Breast epithelium (tissue), 3 donors: Measurements from ENCODE around the gene HPCAL4.

Experiments used
- POLR2A ChIP-seq: fragments of 450-650 bp; IDR thresholded peaks from one replicate; pipeline ENCODE4 v1.6.1; 2016; ENCODE audit warnings: antibody characterized with exemption, mild to moderate bottlenecking, moderate library complexity
- TF ChIP-seq, protein P1 (sequence below), 3 donors: fragments of 450-650 bp; IDR thresholded peaks; one replicate each; pipeline ENCODE4 v1.5.1; 2016 to 2017; ENCODE audit warnings: antibody characterized with exemption in 3 of 3, mild to moderate bottlenecking in 3 of 3, moderate library complexity in 3 of 3

DNA sequence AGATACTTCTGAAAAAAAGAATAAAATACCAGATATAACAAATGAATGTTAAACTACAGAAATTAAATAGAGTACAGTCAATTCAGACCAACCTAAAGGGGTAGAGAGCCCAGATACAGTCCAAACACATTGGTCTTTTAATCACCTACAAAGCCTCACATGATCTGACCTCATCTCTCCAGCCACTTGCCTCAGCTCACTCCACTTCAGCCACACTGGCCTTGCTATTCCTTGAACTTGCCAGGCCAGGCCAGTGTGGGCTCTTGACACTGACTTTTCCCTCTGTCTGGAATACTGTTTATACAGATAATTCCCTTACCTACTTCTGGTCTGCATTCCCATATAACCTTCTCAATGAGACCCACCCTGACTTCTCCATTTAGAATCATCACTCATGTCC lies 30.4 kb upstream of the HPCAL4 start:
- TF ChIP-seq, protein P1, sequence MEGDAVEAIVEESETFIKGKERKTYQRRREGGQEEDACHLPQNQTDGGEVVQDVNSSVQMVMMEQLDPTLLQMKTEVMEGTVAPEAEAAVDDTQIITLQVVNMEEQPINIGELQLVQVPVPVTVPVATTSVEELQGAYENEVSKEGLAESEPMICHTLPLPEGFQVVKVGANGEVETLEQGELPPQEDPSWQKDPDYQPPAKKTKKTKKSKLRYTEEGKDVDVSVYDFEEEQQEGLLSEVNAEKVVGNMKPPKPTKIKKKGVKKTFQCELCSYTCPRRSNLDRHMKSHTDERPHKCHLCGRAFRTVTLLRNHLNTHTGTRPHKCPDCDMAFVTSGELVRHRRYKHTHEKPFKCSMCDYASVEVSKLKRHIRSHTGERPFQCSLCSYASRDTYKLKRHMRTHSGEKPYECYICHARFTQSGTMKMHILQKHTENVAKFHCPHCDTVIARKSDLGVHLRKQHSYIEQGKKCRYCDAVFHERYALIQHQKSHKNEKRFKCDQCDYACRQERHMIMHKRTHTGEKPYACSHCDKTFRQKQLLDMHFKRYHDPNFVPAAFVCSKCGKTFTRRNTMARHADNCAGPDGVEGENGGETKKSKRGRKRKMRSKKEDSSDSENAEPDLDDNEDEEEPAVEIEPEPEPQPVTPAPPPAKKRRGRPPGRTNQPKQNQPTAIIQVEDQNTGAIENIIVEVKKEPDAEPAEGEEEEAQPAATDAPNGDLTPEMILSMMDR (IDR thresholded peaks at IDR 0.05), result no peak
- no peak for TF ChIP-seq POLR2A
